GM18858 (cell line): ENCODE measurements around the gene ARL14EP.

Experiments used
- ATAC-seq: cut with Tn5 transposase; IDR thresholded peaks from one replicate; pipeline ENCODE4 v1.9.1; 2021; ENCODE audit not compliant: unreplicated experiment

ARL14EP gene

DNA sequence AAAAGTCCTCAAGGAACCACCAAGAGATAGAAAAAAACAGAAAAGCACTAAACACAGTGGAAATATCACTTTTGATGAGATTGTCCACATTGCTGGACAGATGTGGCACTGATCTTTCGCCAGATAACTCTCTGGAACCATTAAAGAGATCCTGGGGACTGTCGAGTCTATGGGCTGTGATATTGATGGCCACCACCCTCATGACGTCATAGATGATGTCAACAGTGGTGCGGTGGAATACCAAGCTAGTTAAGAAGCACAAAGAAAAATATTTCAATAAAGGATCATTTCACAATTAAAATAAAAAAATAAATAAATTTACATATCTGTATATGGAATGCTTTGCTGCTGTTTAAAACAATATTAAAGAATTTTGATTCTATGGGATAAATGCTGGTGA lies 45.5 kb downstream of the ARL14EP start:
- ATAC-seq, result no peak

DNA sequence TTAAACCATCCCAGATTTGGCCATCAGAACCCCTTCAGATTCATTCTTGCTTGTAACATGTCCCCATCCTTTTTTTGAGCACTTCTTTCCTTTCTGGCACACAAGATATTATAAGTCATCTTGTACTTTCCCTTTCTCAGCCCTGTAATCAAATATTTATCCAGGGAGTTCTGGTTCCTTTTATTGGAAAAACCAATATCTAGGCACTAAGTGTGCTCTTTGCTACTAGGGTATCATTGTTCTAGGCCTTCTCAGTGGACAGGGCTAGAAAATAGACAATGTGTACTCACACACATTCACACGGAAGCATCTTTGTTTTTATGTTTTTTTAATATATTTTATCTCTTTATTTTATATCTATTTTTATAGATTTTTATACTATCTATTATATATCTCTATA lies 47.3 kb downstream of the ARL14EP start:
- ATAC-seq, result no peak

DNA sequence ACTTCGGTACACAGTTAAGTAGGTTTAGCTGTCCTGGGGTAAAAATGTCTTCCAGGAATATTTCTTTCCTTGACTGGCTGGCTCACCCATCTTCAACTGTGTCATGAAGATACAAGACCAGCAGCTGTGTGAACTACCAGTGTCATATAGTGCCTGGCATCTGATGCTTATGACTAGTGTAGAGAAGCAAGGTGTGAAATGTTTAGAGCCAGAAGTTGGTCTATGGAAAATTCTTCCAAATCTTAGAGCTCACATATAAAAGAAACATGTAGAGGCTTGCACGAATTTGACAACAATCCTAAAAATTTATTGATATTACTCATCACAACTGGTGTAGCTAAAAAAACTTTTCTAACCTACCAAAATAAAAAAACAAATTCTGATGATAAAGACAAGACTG lies 54.4 kb downstream of the ARL14EP start:
- ATAC-seq, result no peak

DNA sequence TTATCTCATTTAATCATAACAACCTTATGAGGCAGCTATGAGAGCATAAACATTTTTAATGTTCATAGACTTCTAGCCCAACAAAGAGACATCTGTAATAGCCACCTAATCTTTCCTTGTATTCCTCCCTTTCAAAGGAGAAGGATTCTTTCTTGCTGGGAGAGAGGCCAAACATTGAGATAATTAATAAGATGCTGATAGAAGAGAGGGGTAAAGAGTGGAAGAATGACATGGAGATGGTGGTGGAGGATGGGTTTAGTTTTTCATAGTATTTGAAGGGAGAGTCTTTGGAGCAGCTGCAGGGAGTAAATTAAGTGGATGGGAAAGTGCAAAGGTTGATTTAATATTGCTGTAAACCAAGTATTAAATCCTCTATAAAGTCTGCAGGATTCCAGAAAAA lies 57.9 kb downstream of the ARL14EP start:
- ATAC-seq, result no peak

DNA sequence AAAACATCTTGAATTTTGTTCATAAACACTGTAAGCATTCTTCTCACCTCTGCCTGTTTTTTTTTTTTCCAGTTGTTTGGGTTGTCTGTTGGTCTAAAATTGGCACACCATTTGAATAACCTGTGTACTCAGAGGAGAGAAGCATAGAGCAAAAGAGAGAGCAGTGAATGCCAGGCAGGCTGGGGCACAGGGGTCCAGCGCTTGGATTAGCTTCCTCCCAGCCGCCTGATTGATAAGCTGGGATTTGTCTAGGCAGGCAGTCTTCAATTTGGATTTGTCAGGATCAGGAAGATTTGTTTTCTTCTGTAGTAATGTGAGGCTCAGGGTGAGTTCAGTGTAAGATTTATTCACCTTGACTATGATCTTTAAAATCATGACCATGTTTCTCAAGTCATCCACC lies 59.0 kb downstream of the ARL14EP start:
- no peak for ATAC-seq
